MCF 10A (cell line): Measurements from ENCODE around the gene ZNF488. TPM values are rescaled to one million over a fixed set of nuclear protein-coding genes. Genes with fewer than 3 reads are reported as not detected.

Source experiments
- BruUV-seq: library from RNA; stranded (reverse); fragments of 400-500 nt; replicated peaks from 2 replicates; lab custom pipeline; 2021; lab: Mats Ljungman, UMichigan
- CTCF ChIA-PET: fragments of 300-600 bp; sonication (Branson Sonifier 250); formaldehyde crosslinking; extraction: SDS; loops from one replicate; lab custom pipeline; 2021; ENCODE audit warnings: antibody characterized with exemption, inconsistent platforms; lab: Yijun Ruan, JAX
- POLR2A ChIA-PET: fragments of 300-600, 350-650 bp; sonication (Branson Sonifier 250); formaldehyde crosslinking; extraction: SDS; loops from one replicate; lab custom pipeline; 2020; ENCODE audit warnings: antibody characterized with exemption, inconsistent platforms; lab: Yijun Ruan, JAX
- DNase-seq: peaks from one replicate; pipeline ENCODE4 v3.0.0-alpha.2; 2018; ENCODE audit not compliant: unreplicated experiment
- H3K27ac Mint-ChIP-seq: one replicate; pipeline ENCODE4 v1.8.0; 2022; ENCODE audit warnings: mild to moderate bottlenecking, low read depth, mixed read lengths; ENCODE audit not compliant: unreplicated experiment
- H3K27me3 Mint-ChIP-seq: one replicate; pipeline ENCODE4 v1.8.0; 2022; ENCODE audit warnings: mixed read lengths; ENCODE audit not compliant: insufficient read depth, unreplicated experiment
- H3K36me3 Mint-ChIP-seq: one replicate; pipeline ENCODE4 v1.8.0; 2022; ENCODE audit warnings: mild to moderate bottlenecking, moderate library complexity, mixed read lengths; ENCODE audit not compliant: insufficient read depth, unreplicated experiment
- H3K4me1 Mint-ChIP-seq: one replicate; pipeline ENCODE4 v1.8.0; 2022; ENCODE audit warnings: mixed read lengths; ENCODE audit not compliant: insufficient read depth, unreplicated experiment
- H3K4me3 Mint-ChIP-seq: one replicate; pipeline ENCODE4 v1.8.0; 2022; ENCODE audit warnings: mild to moderate bottlenecking, moderate library complexity, mixed read lengths; ENCODE audit not compliant: unreplicated experiment
- H3K9me3 Mint-ChIP-seq: one replicate; pipeline ENCODE4 v1.8.0; 2022; ENCODE audit warnings: mixed read lengths; ENCODE audit not compliant: unreplicated experiment
- intact Hi-C: fragments of 100-400 bp; cut with micrococcal nuclease; formaldehyde crosslinking; loops from 2 replicates; pipeline ENCODE4 v1.14.1; 2022
- total RNA-seq: library from RNA; stranded (reverse); gene quantifications from 2 replicates; pipeline ENCODE4 v1.2.3, GENCODE V29; 2022
- TF ChIP-seq, protein P1 (sequence below): fragments of 200-600 bp; IDR thresholded peaks from one replicate; pipeline ENCODE4 v1.8.0; 2022; ENCODE audit warnings: antibody characterized with exemption, mild to moderate bottlenecking; ENCODE audit not compliant: unreplicated experiment

ZNF488 gene
- total RNA-seq, 1 experiment from 2014 or later = 0.12 TPM

DNA sequence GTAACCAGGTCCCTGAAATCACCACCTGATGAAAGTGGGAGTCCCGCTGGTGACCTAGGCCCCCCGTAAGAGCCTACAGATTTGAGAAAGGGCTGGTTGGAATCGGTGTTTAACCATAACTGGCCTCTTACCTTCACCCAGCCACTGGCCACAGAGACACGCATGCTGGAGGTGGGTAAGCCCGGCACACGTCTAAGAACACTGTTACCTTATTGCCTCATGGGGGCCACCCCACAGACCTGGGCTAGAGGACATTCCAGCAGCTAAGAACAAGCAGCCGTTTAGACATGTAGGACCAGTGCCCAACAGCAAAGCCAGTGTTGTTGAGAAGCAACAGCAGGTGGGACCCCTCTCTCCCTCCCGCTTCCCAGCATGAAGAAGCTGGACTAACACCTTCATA is 64.3 kb downstream of the ZNF488 start:
- ChIA-PET POLR2A (no interaction called here), CTCF (interaction anchor here (14.1 kb wide), 1 partner anchor 293 kb away, joined by 131 read pairs; no protein-coding TSS in a partner anchor)
- Mint-ChIP-seq H3K27me3 (peaks cover 29% of the 10 kb centered on the region), H3K27ac (no peak overlapping the region), H3K36me3 (no peaks in the 10 kb centered on the region), H3K9me3 (no peaks in the 10 kb centered on the region), H3K4me1 (peaks cover 5% of the 10 kb centered on the region), H3K4me3 (no peak overlapping the region)
- TF ChIP-seq, protein P1, sequence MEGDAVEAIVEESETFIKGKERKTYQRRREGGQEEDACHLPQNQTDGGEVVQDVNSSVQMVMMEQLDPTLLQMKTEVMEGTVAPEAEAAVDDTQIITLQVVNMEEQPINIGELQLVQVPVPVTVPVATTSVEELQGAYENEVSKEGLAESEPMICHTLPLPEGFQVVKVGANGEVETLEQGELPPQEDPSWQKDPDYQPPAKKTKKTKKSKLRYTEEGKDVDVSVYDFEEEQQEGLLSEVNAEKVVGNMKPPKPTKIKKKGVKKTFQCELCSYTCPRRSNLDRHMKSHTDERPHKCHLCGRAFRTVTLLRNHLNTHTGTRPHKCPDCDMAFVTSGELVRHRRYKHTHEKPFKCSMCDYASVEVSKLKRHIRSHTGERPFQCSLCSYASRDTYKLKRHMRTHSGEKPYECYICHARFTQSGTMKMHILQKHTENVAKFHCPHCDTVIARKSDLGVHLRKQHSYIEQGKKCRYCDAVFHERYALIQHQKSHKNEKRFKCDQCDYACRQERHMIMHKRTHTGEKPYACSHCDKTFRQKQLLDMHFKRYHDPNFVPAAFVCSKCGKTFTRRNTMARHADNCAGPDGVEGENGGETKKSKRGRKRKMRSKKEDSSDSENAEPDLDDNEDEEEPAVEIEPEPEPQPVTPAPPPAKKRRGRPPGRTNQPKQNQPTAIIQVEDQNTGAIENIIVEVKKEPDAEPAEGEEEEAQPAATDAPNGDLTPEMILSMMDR = no peak
- intact Hi-C loops = no loop called here
- no TSS peak for BruUV-seq
- no peak for DNase-seq

DNA sequence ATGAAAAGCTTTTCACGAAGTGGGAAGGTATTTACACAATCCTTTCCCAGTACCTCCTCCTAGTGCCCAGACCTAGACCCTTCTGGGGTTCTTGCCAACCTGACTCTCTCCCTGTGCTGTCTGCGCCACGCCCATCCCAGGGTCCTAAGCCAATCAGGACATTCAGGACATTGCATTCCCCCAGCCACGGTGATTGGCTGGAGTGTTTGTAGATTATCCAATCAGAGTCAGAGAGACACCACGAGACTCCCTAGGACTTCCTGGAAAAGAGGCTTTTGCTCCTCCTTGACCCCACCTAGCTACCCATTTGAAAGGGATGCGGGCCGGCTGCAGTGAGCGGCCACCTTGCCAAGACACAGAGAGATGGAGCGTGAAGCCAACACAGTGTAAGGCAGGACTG is 65.4 kb downstream of the ZNF488 start:
- H3K36me3 Mint-ChIP-seq = no peaks in the 10 kb centered on the region
- H3K27ac Mint-ChIP-seq = peak overlapping the region; percentile 16
- TF ChIP-seq, protein P1 = no peak
- DNase-seq = peak; percentile 17
- ChIA-PET CTCF (interaction anchor here (1.6 to 14.1 kb wide), 2 partner anchors 271 to 292 kb away, joined by 3 to 131 read pairs; no protein-coding TSS in a partner anchor), POLR2A (no interaction called here)
- peaks cover 23% of the 10 kb centered on the region for H3K27me3 Mint-ChIP-seq
- intact Hi-C loops = no loop called here
- no TSS peak for BruUV-seq
- peaks cover 5% of the 10 kb centered on the region for H3K4me1 Mint-ChIP-seq
- H3K4me3 Mint-ChIP-seq = no peak overlapping the region
- no peaks in the 10 kb centered on the region for H3K9me3 Mint-ChIP-seq

DNA sequence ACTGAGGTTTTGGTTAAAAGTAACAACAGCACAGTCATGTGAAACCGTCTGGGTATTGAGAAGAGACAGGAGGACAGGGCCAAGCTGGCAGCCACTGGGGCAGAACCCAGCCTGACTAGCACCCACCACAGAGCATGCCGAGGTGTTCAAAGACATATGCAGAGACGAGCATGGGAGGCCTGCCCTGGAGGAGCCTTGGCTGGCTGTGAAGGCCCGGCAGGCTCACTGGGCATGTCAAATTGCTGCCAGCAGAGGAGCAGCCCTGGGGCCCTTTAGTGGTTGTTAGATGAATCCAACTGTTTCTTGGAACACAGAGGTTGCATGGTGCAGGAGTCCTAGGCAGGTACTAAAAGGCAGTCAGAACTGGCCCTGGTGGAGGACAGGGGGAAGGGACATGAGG is 66.8 kb downstream of the ZNF488 start:
- Mint-ChIP-seq H3K4me1 (peaks cover 5% of the 10 kb centered on the region), H3K4me3 (no peak overlapping the region), H3K9me3 (no peaks in the 10 kb centered on the region), H3K27ac (no peak overlapping the region), H3K27me3 (peaks cover 13% of the 10 kb centered on the region), H3K36me3 (no peaks in the 10 kb centered on the region)
- ChIA-PET CTCF (interaction anchor here (0.6 to 14.1 kb wide), 3 partner anchors 269 to 711 kb away, joined by 3 to 131 read pairs (median 3); no protein-coding TSS in a partner anchor), POLR2A (no interaction called here)
- TF ChIP-seq, protein P1 = no peak
- no TSS peak for BruUV-seq
- DNase-seq = no peak
- intact Hi-C loops = no loop called here

DNA sequence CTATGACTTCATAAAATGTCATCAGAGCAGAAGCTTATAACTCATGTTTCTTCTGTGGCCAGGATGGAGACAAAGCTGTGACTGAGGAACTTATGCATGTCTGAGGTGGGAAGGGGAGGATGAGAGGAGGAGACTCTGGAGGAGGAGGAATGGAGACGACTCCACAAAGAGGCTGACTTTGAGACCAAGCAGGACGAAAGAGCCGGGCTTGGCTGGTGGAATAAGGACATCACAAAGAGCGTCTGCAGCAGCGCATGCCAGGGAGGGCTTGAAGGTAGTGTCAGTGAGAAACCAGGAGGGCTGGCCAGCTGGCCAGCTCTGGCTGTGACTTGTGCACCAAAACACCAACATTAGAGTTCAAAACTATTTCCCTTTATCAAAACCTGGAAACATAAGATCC is 68.0 kb downstream of the ZNF488 start:
- no peak overlapping the region for H3K4me3 Mint-ChIP-seq
- no peaks in the 10 kb centered on the region for H3K36me3 Mint-ChIP-seq
- TF ChIP-seq, protein P1 = no peak
- peaks cover 7% of the 10 kb centered on the region for H3K27me3 Mint-ChIP-seq
- peaks cover 5% of the 10 kb centered on the region for H3K4me1 Mint-ChIP-seq
- H3K9me3 Mint-ChIP-seq = no peaks in the 10 kb centered on the region
- H3K27ac Mint-ChIP-seq = no peak overlapping the region
- CTCF ChIA-PET = interaction anchor here (0.7 to 14.1 kb wide), 3 partner anchors 62 to 289 kb away, joined by 4 to 233 read pairs (median 131); no protein-coding TSS in a partner anchor
- DNase-seq = no peak
- POLR2A ChIA-PET = no interaction called here
- no TSS peak for BruUV-seq
- intact Hi-C loops = no loop called here

Other genes starting within 250 kb of the ZNF488 start
- gene GDF10, start 84.1 kb downstream of the ZNF488 start, total RNA-seq = not detected in 2 replicates
- gene GDF2, start 61.8 kb downstream of the ZNF488 start, total RNA-seq = not detected in 2 replicates
- not detected in 2 replicates for gene RBP3, start 35.9 kb downstream of the ZNF488 start, total RNA-seq
- gene ANXA8, start 99.8 kb upstream of the ZNF488 start, total RNA-seq = 47.3 and 103 TPM in 2 replicates
- gene FAM25G, start 107.4 kb upstream of the ZNF488 start, total RNA-seq = not detected in 2 replicates
- gene AGAP9, start 139.3 kb upstream of the ZNF488 start, total RNA-seq = 15.6 and 16.3 TPM in 2 replicates